Natural killer cell (primary cell): ENCODE results near the gene DEXI. TPM values are rescaled to one million over a fixed set of nuclear protein-coding genes. Genes with fewer than 3 reads are reported as not detected.

ENCODE experiments used
- ATAC-seq, 3 donors: fragments of 150-1000 bp in 2 of 3; fragments of 200-7000 bp in 1 of 3; cut with Tn5 transposase; 1 replicate in 1 of 3; 2 replicates in 2 of 3; pipeline ENCODE4 v1.10.0; 2021; ENCODE audit warnings: mild to moderate bottlenecking in 2 of 3, moderate library complexity in 2 of 3
- DNase-seq, 2 donors: peaks; one replicate each; pipeline versions ENCODE4 v3.0.0 to v3.0.0-alpha.2; 2013 to 2021; ENCODE audit warnings: mixed read lengths in 1 of 2
- H3K27ac ChIP-seq: one replicate; pipeline ENCODE4 v1.5.1; 2013; ENCODE audit warnings: mild to moderate bottlenecking, low read length
- H3K27me3 ChIP-seq: one replicate; pipeline ENCODE4 v1.6.1; 2013; ENCODE audit warnings: low read length; ENCODE audit not compliant: control insufficient read depth, insufficient read depth
- H3K36me3 ChIP-seq: one replicate; pipeline ENCODE4 v1.6.1; 2013; ENCODE audit warnings: low read length; ENCODE audit not compliant: control insufficient read depth, insufficient read depth
- H3K4me1 ChIP-seq: one replicate; pipeline ENCODE4 v1.6.1; 2013; ENCODE audit warnings: low read length; ENCODE audit not compliant: control insufficient read depth, insufficient read depth
- H3K4me3 ChIP-seq: one replicate; pipeline ENCODE4 v1.5.1; 2013; ENCODE audit warnings: low read length
- H3K9me3 ChIP-seq: one replicate; pipeline ENCODE4 v1.6.1; 2013; ENCODE audit warnings: low read length; ENCODE audit not compliant: control insufficient read depth, insufficient read depth
- H3K27ac Mint-ChIP-seq, 2 donors: one replicate each; pipeline ENCODE4 v1.8.0; 2022; ENCODE audit warnings: mild to moderate bottlenecking in 2 of 2, mixed read lengths in 2 of 2, moderate library complexity in 1 of 2
- H3K27me3 Mint-ChIP-seq, 2 donors: one replicate each; pipeline ENCODE4 v1.8.0; 2022; ENCODE audit warnings: low read depth in 2 of 2, mixed read lengths in 2 of 2
- H3K36me3 Mint-ChIP-seq: one replicate; pipeline ENCODE4 v1.8.0; 2022; ENCODE audit warnings: mixed read lengths
- H3K4me1 Mint-ChIP-seq, 2 donors: one replicate each; pipeline ENCODE4 v1.8.0; 2022; ENCODE audit warnings: mixed read lengths in 2 of 2
- H3K4me3 Mint-ChIP-seq: one replicate; pipeline ENCODE4 v1.8.0; 2022; ENCODE audit warnings: mild to moderate bottlenecking, moderate library complexity, mixed read lengths
- H3K9me3 Mint-ChIP-seq, 2 donors: one replicate each; pipeline ENCODE4 v1.8.0; 2022; ENCODE audit warnings: mixed read lengths in 2 of 2
- CTCF ChIP-seq: fragments of 200-600 bp; IDR thresholded peaks from one replicate; pipeline ENCODE4 v1.8.0; 2022; ENCODE audit warnings: antibody characterized with exemption
- whole genome bisulfite sequencing: methylation state at CpG from one replicate; pipeline ENCODE4 v1.1.7; 2013; ENCODE audit warnings: missing lambda C conversion rate; ENCODE audit not compliant: insufficient coverage; 5-methylcytosine and 5-hydroxymethylcytosine counted together
- intact Hi-C: fragments of 100-400 bp; cut with micrococcal nuclease; formaldehyde crosslinking; loops from one replicate; pipeline ENCODE4 v1.14.2; 2022
- total RNA-seq, 4 donors: library from RNA; stranded (reverse); fragments of 120-200 nt in 1 of 4; gene quantifications; one replicate each; pipeline versions ENCODE4 v1.2.3 to v1.2.4, GENCODE V29; 2013 to 2022

The DEXI gene
- total RNA-seq, 3 donors from 2014 or later (not counting 1 experiment from before 2014, with no cell fraction given) = 8.7 to 15.2 (median 14.4) TPM

GRCh38 chr16:10957771-10958482, 15.7 kb upstream of the DEXI start:
- Mint-ChIP-seq H3K4me3 (no peak overlapping the region), H3K27me3 (no peaks in the 10 kb centered on the region), H3K36me3 (no peaks in the 10 kb centered on the region), H3K9me3 (no peaks in the 10 kb centered on the region), H3K27ac (no peak overlapping the region), H3K4me1 (peaks cover 12 to 23% of the 10 kb centered on the region in 2 donors)
- no peak for DNase-seq
- Histone ChIP-seq H3K36me3 (peaks cover 14% of the 10 kb centered on the region), H3K4me1 (peaks cover 15% of the 10 kb centered on the region), H3K4me3 (no peak overlapping the region), H3K27me3 (no peaks in the 10 kb centered on the region), H3K27ac (no peak overlapping the region), H3K9me3 (no peaks in the 10 kb centered on the region)
- 67% methylated on average over 4 of the region's 6 CpGs for WGBS
- TF ChIP-seq CTCF = no peak
- intact Hi-C loops = no loop called here
- ATAC-seq = no peak

DNA sequence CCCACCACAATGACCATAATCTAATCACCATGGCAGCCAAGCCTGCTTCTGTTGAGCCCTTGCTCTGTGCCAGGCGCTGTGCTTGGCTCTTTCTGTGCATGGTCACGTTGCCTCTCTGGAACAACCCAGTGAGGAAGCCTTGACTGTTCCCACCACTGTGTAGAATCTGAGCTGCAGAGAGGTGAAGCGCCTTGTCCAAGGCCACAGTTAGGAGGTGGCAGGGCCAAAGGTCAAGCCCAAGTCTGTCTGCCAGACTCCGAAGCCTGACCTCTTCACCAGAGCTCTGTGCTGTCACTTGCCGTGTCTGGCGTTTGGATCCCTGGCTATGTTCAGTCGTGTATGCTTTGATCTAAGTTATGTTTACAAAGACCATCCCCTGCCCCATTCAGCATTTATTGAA, 12.6 kb upstream of the DEXI start:
- no peak for DNase-seq
- Mint-ChIP-seq H3K27me3 (no peaks in the 10 kb centered on the region), H3K4me3 (no peak overlapping the region), H3K27ac (peak overlapping the region in 1 of 2 donors; percentile 3), H3K36me3 (no peaks in the 10 kb centered on the region), H3K9me3 (no peaks in the 10 kb centered on the region), H3K4me1 (peaks cover 12 to 23% of the 10 kb centered on the region in 2 donors)
- H3K9me3 ChIP-seq = no peaks in the 10 kb centered on the region
- intact Hi-C loops = loop anchor here (1.0 to 2.0 kb wide), 2 partner anchors 450 to 759 kb away; no protein-coding TSS in a partner anchor
- ATAC-seq = no peak
- WGBS = 96% methylated on average over 7 of the region's 7 CpGs
- H3K36me3 ChIP-seq = peaks cover 8% of the 10 kb centered on the region
- peaks cover 16% of the 10 kb centered on the region for H3K4me1 ChIP-seq
- no peaks in the 10 kb centered on the region for H3K27me3 ChIP-seq
- no peak overlapping the region for H3K27ac ChIP-seq
- no peak for TF ChIP-seq CTCF
- H3K4me3 ChIP-seq = no peak overlapping the region

- no peaks in the 10 kb centered on the region for H3K27me3 Mint-ChIP-seq
These were observed 8.8 kb upstream of the DEXI start for GRCh38 chr16:10951026-10951425.

More at GRCh38 chr16:10951026-10951425, 8.8 kb upstream of the DEXI start:
- H3K4me3 Mint-ChIP-seq = no peak overlapping the region
- 77% methylated on average over 4 of the region's 4 CpGs for WGBS
- H3K4me1 Mint-ChIP-seq = peaks cover 30 to 33% of the 10 kb centered on the region in 2 donors
- Histone ChIP-seq H3K27ac (no peak overlapping the region), H3K4me1 (peaks cover 28% of the 10 kb centered on the region), H3K27me3 (no peaks in the 10 kb centered on the region), H3K9me3 (no peaks in the 10 kb centered on the region), H3K36me3 (no peaks in the 10 kb centered on the region), H3K4me3 (no peak overlapping the region)
- DNase-seq = no peak
- intact Hi-C loops = no loop called here
- ATAC-seq = no peak
- H3K9me3 Mint-ChIP-seq = no peaks in the 10 kb centered on the region
- no peak for TF ChIP-seq CTCF
- no peaks in the 10 kb centered on the region for H3K36me3 Mint-ChIP-seq
- H3K27ac Mint-ChIP-seq = no peak overlapping the region
